A549 (cell line): ENCODE results near the gene CCDC88B.

Source experiments
- CTCF ChIP-seq: fragments of >200 bp; sonication (Bioruptor Twin); formaldehyde crosslinking; IDR thresholded peaks from 3 replicates; pipeline ENCODE4 v1.5.1; 2016
- PBX3 ChIP-seq: IDR thresholded peaks from 2 replicates; pipeline ENCODE4 v1.6.1; 2012
- RNF2 ChIP-seq: fragments of 200-600 bp; sonication (generic); IDR thresholded peaks from 2 replicates; pipeline ENCODE4 v1.6.1; 2016; ENCODE audit warnings: low read depth, mild to moderate bottlenecking, antibody characterized with exemption, moderate library complexity, borderline replicate concordance

- no peak for TF ChIP-seq PBX3
- TF ChIP-seq CTCF, result no peak
- TF ChIP-seq RNF2, result no peak
These were observed 4.8 kb downstream of the CCDC88B start for GRCh38 chr11:64344787-64345186.
